Measurements from ENCODE around the gene APBA2.

Gene APBA2

GRCh38 chr15:29110176-29110575, 224.4 kb downstream of the APBA2 start:
- no peak for DNase-seq

- DNase-seq: no peak
Observed at GRCh38 chr15:29110733-29111132, 225.0 kb downstream of the APBA2 start.

GRCh38 chr15:29111705-29112281, 226.0 kb downstream of the APBA2 start:
- no peak for DNase-seq

GRCh38 chr15:29113336-29114220, 227.8 kb downstream of the APBA2 start:
- no peak for DNase-seq

DNA sequence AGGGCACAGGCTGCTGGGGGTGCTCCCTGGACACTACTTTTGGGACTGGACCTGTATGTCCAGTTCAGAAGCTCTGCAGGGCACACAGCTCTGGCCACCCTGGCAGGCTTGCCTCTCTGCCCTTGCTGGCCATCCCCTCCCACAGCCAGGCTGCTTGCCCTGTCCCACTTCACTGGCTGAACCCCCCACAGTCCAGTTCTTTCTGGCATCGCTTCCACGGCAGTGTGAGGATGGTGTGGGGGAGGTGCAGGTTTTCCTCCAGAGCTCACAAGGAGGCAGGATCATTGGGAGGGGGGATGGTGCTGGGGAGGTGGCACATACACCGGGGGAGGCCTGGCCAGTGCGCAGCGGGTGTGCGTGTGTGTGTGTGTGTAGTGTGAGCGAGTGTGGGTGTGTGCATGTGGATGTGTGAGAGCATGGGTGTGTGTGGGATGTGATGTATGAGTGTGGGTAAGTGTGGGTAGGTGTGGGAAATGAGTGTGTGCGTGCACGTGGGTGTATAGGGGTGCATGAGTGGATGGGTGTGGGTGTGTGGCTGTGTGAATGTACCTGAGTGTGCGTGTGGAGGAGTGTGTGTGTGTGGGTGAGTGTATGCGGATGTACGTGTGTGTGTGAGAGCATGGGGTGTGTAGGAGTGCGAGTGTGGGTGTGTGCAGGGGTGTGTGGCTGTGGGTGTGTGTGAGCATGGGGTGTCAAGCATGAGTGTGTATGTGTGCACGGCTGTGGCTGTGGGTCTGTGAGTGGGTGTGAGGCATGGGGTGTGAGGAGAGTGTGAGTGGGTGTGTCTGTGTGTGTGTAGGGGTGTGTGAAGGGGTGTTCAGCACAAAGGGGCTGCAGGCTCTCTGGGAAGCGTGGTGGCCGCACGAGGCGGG, 228.7 kb downstream of the APBA2 start:
- DNase-seq: no peak

DNA sequence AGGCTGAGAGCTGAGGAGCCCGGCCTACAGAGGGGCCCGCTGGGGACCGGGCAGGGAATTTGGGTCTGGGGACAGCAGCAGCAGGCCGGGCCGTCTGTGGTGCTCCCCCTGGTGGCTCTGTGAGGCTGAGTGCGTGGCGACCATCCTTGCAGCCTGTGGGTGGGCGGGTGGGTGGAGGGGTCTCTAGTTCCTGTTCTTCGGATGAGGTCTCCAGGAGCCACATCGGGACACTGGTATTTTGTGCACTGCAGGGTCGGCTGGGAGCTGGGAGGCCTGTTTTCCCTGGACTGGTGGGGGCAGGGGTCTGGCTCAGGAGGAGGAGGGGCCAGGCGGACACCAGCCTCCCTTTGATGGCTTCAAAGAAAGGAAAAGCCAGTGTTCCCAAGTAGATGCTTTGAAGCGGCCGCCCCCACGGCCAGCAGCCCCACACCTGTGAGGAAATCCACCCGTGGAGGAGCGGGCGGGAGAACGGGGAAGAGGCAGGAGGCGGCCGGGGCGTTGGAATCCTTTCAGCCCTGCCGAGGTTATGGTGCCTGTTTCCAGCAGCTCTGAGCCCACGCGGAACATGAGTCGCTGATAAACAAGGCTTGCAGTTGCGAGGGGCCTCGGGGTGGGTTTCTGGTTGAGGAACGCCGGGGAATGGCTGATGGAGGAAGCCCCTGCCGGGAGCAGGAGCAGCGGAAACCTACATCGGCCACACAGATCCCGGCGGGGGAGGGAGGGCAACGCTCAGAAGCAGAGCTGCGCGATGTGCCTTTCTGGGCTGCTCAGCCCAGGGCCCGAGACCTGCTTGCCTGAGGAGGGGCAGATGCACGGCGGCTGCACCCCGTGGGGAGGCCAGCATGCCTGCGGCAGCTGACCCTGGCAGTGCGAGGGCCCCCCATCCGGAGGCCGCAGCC, 229.6 kb downstream of the APBA2 start:
- no peak for DNase-seq

- no peak for DNase-seq
Observed at GRCh38 chr15:29116970-29117700, 231.4 kb downstream of the APBA2 start.

- DNase-seq: no peak
Observed at GRCh38 chr15:29117778-29118177, 232.0 kb downstream of the APBA2 start.

DNA sequence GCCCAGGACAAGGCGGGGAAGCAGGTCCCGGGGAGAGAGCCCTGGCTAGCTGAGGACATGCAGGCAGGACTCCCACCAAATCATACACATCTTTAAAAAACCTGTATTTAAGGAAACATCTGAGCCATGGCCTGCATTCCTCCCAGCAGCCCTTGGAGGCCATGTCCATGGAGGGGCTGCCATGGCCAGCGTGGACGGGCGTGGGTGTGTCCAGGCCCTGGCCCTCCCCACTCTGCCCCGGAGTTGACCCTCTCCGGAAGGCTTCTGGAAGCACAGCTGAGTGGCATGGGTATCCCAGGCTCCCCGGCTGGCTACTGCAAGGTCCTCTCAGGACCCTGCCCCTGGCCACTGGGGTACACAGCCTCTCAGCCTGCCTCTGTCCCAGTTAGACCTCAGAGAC, 234.1 kb downstream of the APBA2 start:
- no peak for DNase-seq

GRCh38 chr15:29120593-29121368, 235.0 kb downstream of the APBA2 start:
- no peak for DNase-seq

DNA sequence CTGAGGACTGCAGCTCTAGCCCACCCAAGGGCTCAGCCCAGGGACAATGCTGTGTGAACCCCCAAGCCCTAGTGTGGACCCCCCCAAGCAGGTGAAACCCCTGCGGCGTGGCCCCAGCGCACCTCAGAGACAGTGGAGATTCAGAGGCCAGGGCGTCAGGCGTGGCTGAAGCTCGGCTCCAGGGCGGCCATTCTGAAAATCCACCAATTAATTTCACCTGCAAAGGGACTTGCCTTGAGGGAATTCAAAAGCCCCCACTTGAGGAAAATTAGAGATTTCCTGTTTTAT, 235.5 kb downstream of the APBA2 start:
- no peak for DNase-seq

DNA sequence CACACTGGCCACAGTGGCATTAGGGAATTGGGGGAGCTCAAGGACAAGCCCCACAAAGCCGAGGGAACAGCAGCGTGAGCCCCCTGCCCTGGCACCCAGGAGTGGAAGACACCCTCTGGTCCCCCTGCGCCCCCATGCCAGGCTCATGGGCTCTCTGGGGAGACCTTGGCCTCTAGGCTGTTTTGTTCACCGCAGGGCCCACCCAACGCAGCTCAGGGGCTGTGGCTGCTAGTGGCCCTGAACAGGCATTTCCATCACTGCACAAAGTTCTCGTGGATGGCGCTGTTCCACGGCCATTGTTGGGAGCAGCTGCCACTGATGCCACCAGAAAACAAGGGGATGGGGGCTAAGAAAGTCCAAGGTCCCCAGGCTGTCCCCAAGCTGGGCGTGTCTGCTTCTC, 236.1 kb downstream of the APBA2 start:
- no peak for DNase-seq

DNA sequence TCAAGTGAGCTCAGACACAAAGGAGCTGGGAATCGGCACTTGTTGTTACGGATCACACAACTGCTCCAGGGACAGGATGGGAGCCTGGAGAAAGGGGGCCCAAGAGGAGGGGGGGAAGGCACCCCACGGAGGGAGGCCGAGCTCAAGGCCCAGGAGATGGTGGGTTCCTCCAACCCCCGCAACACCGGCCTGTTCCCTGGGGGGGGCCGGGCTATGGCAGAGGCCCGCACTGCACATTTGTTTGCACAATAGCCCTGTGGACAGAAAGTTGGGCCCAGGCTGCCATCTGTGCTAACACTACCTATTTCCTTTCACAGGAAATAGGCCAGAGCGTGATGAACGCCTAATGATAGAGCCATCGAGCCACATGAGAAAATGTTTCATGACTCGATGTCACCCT, 236.7 kb downstream of the APBA2 start:
- no peak for DNase-seq

DNA sequence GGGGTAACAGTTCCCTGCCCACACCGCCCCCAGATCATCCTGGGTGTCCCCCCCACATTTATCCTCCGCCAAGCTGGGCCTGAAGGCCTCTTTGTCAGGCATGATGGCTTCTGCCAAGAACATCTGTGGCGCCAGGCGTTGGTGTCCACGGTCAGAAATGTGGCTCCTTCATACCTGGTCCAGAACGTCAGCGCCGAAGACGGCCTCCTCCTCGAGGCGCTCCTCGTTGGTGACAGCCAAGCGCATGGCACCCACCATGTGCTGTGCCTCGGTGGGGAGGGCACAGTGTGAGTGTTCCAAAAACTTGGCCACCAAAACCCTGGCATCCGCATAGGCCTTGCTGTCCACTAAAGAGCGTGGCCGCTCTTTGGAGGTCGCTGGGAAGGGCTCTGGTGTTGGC, 237.4 kb downstream of the APBA2 start:
- DNase-seq: no peak

- no peak for DNase-seq
Observed at GRCh38 chr15:29123991-29124390, 238.2 kb downstream of the APBA2 start.

DNA sequence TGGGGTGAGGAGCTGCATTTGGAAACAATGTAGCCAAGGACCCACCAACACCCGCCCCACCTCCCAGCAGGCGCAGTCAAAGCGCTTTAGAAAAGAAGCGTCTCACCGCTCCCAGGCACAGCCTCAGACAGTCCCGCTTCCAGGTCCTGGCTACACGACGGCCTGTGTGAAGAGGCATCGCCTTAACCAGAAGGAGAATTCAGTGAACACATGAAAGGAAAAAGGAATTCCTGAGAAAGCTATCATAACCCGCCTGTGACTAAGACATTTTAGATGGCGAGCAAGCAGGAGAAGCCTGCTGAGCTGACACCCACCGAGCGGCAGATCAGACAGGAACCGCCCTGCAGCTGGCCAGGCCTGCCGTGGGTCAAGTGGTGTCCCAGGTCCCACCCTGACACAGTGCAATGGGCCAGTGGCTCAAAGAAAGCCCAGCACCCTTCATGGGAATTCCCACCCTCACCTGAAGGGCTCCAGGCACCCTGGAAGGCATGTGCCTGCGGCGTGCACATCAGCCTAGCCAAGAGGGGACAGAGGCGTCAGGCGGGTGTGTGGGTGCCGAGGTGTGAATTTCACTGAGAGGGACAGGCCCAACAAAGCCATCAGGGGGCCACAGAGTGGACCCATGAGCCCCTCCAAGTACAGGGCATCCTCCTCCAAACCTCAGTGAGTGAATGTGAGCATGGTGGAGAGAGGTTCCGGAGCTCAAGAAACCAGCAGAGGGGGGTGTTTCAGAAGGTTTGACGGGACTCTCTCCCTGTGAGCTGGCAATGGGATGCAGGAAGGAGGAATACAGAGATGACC, 239.0 kb downstream of the APBA2 start:
- no peak for DNase-seq

DNA sequence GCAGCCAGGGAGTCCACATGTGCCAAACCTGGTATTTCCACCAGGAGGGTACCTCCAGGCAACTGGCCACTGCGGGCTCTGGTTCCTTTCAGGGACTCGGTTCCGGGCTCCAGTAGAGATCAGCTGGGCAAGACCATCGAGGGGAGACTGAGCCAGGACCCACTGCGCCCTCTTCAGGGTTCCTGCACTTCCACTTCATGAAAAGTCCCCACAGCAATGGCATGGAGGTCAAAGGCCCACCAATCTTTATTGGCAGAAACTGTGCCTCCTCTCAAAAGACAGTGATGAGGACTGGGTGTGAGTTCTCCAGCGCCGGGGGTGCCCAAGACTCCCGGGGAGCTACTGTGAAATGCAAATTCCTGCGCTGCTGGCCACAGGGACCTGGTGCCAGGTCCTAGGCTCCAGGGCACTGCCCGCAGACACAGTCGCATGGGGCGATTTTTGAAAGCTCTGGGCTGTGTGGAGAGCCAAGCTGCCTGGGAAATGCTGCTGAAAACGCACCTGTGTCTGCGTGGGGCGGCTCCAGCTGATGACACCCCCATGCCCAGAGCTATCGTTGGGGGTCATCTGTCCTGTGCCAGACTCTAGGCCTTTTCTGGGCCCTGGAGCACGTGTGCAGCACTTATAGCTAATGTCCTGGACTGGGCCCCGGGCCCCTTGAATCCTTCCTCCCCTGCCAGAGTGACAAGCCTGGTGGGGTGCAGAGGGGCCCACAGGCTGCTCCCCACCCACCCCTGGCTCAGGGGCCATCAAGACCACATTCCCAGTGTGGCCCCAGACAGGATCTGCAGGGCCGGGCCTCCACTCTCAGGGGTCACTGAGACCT, 239.8 kb downstream of the APBA2 start:
- DNase-seq: no peak

GRCh38 chr15:29126208-29126536, 240.4 kb downstream of the APBA2 start:
- no peak for DNase-seq

DNA sequence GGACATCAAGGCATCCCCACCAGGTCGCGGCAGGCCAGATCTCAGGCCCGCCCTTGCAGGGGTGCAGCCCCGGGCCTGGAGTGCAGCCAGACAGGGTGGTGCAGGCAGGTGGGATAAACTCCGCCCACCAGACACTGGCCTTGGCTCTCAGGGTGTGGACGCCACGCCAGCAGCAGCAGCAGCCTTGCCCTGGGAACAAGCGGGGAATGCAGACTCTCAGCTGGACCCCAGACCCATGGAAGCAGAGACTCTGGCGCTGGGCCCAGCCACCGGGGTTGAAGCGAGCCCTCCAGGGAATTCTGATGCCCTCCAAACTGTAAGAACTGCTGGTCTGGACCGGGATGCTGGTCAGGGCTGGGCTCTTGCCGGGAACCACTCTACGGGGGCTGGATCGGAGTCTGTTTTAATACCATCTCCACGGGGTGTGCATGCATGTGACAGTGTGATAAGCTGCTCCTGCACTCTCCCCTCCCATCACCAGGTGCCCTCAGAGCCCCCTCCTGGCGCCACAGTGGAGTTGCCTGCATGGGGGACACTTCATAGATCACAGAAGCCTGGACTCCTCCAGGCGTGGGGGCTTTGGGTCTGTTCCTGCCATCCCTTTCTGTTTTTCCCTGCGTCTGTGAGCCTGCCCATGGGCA, 241.2 kb downstream of the APBA2 start:
- no peak for DNase-seq

Measured in stimulated activated CD4-positive, alpha-beta T cell treated with anti-CD3 and anti-CD28 coated beads, Interleukin-12 subunit alpha, Interleukin-12 subunit beta, amount 100 ng/mL, for 4 hours (primary cell).